ENCODE data around the gene OAS1.
A peak's percentile ranks its signal among the peaks of the same experiment; 100 is the strongest.
"Not testable (repeated sequence)": the region's sequence is repeated elsewhere in the genome, so short reads cannot be mapped to it uniquely, and the experiment has no call there.

OAS1 gene

GRCh38 chr12:112937741-112938719 is 31.3 kb downstream of the OAS1 start, which contains the start of gene OAS3:
Gene OAS3, plus strand, starts transcription at chr12:112938474. Its CDS starts 57 bp downstream, at chr12:112938531.
- DNase-seq (ENCODE audit: low read depth), result peak; percentile 51

GRCh38 chr12:112938751-112939150 is 32.0 kb downstream of the OAS1 start:
- no peak for DNase-seq (ENCODE audit: low read depth)

GRCh38 chr12:112939761-112940381 is 33.1 kb downstream of the OAS1 start:
- no peak for DNase-seq (ENCODE audit: low read depth)

- DNase-seq (ENCODE audit: low read depth), result no peak
Observed at GRCh38 chr12:112941528-112942335, 35.0 kb downstream of the OAS1 start.

- DNase-seq (ENCODE audit: low read depth), result no peak
Observed at GRCh38 chr12:112942572-112942971, 35.8 kb downstream of the OAS1 start.

GRCh38 chr12:112944024-112944690 is 37.4 kb downstream of the OAS1 start:
- no peak for DNase-seq (ENCODE audit: low read depth)

GRCh38 chr12:112945515-112945914 is 38.8 kb downstream of the OAS1 start:
- DNase-seq (ENCODE audit: low read depth), result no peak

- DNase-seq (ENCODE audit: low read depth), result no peak
Observed at GRCh38 chr12:112946236-112947000, 39.7 kb downstream of the OAS1 start.

- no peak for DNase-seq (ENCODE audit: low read depth)
Observed at GRCh38 chr12:112947314-112947713, 40.6 kb downstream of the OAS1 start.

- no peak for DNase-seq (ENCODE audit: low read depth)
Observed at GRCh38 chr12:112947761-112948160, 41.0 kb downstream of the OAS1 start.

GRCh38 chr12:112948806-112949205 is 42.0 kb downstream of the OAS1 start:
- no peak for DNase-seq (ENCODE audit: low read depth)

GRCh38 chr12:112950701-112951100 is 43.9 kb downstream of the OAS1 start:
- no peak for DNase-seq (ENCODE audit: low read depth)

GRCh38 chr12:112957125-112957524 is 50.4 kb downstream of the OAS1 start:
- not testable (repeated sequence) for DNase-seq (ENCODE audit: low read depth)

- no peak for DNase-seq (ENCODE audit: low read depth)
Observed at GRCh38 chr12:112961074-112961473, 54.3 kb downstream of the OAS1 start.

- no peak for DNase-seq (ENCODE audit: low read depth)
Observed at GRCh38 chr12:112961536-112961935, 54.8 kb downstream of the OAS1 start.

GRCh38 chr12:112962561-112962960 is 55.8 kb downstream of the OAS1 start:
- no peak for DNase-seq (ENCODE audit: low read depth)

- DNase-seq (ENCODE audit: low read depth), result no peak
Observed at GRCh38 chr12:112963227-112963861, 56.6 kb downstream of the OAS1 start.

- no peak for DNase-seq (ENCODE audit: low read depth)
Observed at GRCh38 chr12:112964067-112964670, 57.4 kb downstream of the OAS1 start.

- no peak for DNase-seq (ENCODE audit: low read depth)
Observed at GRCh38 chr12:112964915-112965314, 58.2 kb downstream of the OAS1 start.

GRCh38 chr12:112965643-112966042 is 58.9 kb downstream of the OAS1 start:
- DNase-seq (ENCODE audit: low read depth), result no peak
